CD14-positive monocyte (primary cell): ENCODE measurements around the gene NAP1L1. TPM values are rescaled to one million over a fixed set of nuclear protein-coding genes. Genes with fewer than 3 reads are reported as not detected.

Experiments used
- DNase-seq, 3 donors: peaks; one replicate each; pipeline ENCODE4 v3.0.0-alpha.2; 2011 to 2022
- H2AFZ ChIP-seq: 2 replicates; pipeline ENCODE4 v1.6.0; 2012; ENCODE audit warnings: mild to moderate bottlenecking, low read depth, low read length, inconsistent platforms; ENCODE audit not compliant: insufficient read depth, poor library complexity, severe bottlenecking
- H3K27ac ChIP-seq, 2 donors: 1 replicate in 1 of 2; 2 replicates in 1 of 2; pipeline ENCODE4 v1.5.1; 2012 to 2013; ENCODE audit warnings: low read length in 2 of 2, control low read depth in 1 of 2, inconsistent platforms in 1 of 2, low read depth in 1 of 2, mild to moderate bottlenecking in 1 of 2
- H3K27me3 ChIP-seq, 2 donors: one replicate each; pipeline versions ENCODE4 v1.6.0 to v1.6.1; 2011 to 2013; ENCODE audit warnings: low read length in 2 of 2; ENCODE audit not compliant: control insufficient read depth in 2 of 2, insufficient read depth in 2 of 2
- H3K36me3 ChIP-seq, 2 donors: replicated peaks in 1 of 2; 1 replicate in 1 of 2; 2 replicates in 1 of 2; pipeline versions ENCODE4 v1.5.1 to v1.6.1; 2012 to 2013; ENCODE audit warnings: low read length in 2 of 2, control low read depth in 1 of 2, inconsistent platforms in 1 of 2, mild to moderate bottlenecking in 1 of 2; ENCODE audit not compliant: insufficient read depth in 2 of 2, control insufficient read depth in 1 of 2
- H3K4me1 ChIP-seq, 2 donors: 1 replicate in 1 of 2; 2 replicates in 1 of 2; pipeline versions ENCODE4 v1.5.1 to v1.6.1; 2012 to 2013; ENCODE audit warnings: low read length in 2 of 2, control low read depth in 1 of 2, inconsistent platforms in 1 of 2, mild to moderate bottlenecking in 1 of 2, moderate library complexity in 1 of 2; ENCODE audit not compliant: insufficient read depth in 2 of 2, control insufficient read depth in 1 of 2
- H3K4me2 ChIP-seq: replicated peaks from 2 replicates; pipeline ENCODE3; 2012; ENCODE audit warnings: low read length, moderate library complexity, mild to moderate bottlenecking; ENCODE audit not compliant: poor library complexity, severe bottlenecking; ENCODE audit errors: extremely low read depth
- H3K4me3 ChIP-seq, 3 experiments: fragments of 200-600 bp in 1 of 3; sonication (generic) in 1 of 3; replicated peaks in 1 of 3; 1 replicate in 2 of 3; 2 replicates in 1 of 3; pipeline ENCODE4 v1.5.1; 2011 to 2013; ENCODE audit warnings: low read length in 3 of 3, mild to moderate bottlenecking in 3 of 3, control low read depth in 2 of 3, low read depth in 2 of 3, inconsistent platforms in 1 of 3, moderate library complexity in 1 of 3
- H3K79me2 ChIP-seq: 2 replicates; pipeline ENCODE4 v1.6.0; 2012; ENCODE audit warnings: mild to moderate bottlenecking, control low read depth, inconsistent platforms, low read length, moderate library complexity; ENCODE audit not compliant: insufficient read depth
- H3K9ac ChIP-seq: 2 replicates; pipeline ENCODE4 v1.6.0; 2017; ENCODE audit warnings: low read length, mild to moderate bottlenecking; ENCODE audit not compliant: insufficient read depth, poor library complexity, severe bottlenecking
- H3K9me3 ChIP-seq, 2 donors: replicated peaks in 1 of 2; 1 replicate in 1 of 2; 2 replicates in 1 of 2; pipeline versions ENCODE4 v1.5.1 to v1.6.1; 2012 to 2013; ENCODE audit warnings: low read length in 2 of 2, control low read depth in 1 of 2; ENCODE audit not compliant: control insufficient read depth in 1 of 2, insufficient read depth in 1 of 2
- H4K20me1 ChIP-seq: 2 replicates; pipeline ENCODE4 v1.6.0; 2012; ENCODE audit warnings: mild to moderate bottlenecking, low read length, control low read depth, moderate library complexity; ENCODE audit not compliant: insufficient read depth
- H3K27ac Mint-ChIP-seq, 7 donors: one replicate each; pipeline ENCODE4 v1.8.0; 2020; ENCODE audit warnings: mild to moderate bottlenecking in 7 of 7, mixed read lengths in 7 of 7, moderate library complexity in 6 of 7, inconsistent platforms in 2 of 7
- H3K27me3 Mint-ChIP-seq, 3 donors: one replicate each; pipeline ENCODE4 v1.8.0; 2021 to 2022; ENCODE audit warnings: low read depth in 3 of 3, mild to moderate bottlenecking in 3 of 3, mixed read lengths in 3 of 3, moderate library complexity in 3 of 3, inconsistent platforms in 1 of 3
- H3K36me3 Mint-ChIP-seq, 2 donors: one replicate each; pipeline ENCODE4 v1.8.0; 2020; ENCODE audit warnings: mixed read lengths in 2 of 2, inconsistent platforms in 1 of 2, mild to moderate bottlenecking in 1 of 2
- H3K4me1 Mint-ChIP-seq: one replicate; pipeline ENCODE4 v1.8.0; 2020; ENCODE audit warnings: mild to moderate bottlenecking, mixed read lengths
- H3K4me3 Mint-ChIP-seq, 2 donors: one replicate each; pipeline ENCODE4 v1.8.0; 2020; ENCODE audit warnings: mild to moderate bottlenecking in 2 of 2, mixed read lengths in 2 of 2, moderate library complexity in 1 of 2
- H3K9me3 Mint-ChIP-seq, 7 donors: one replicate each; pipeline ENCODE4 v1.8.0; 2020 to 2022; ENCODE audit warnings: mixed read lengths in 7 of 7, mild to moderate bottlenecking in 6 of 7, moderate library complexity in 6 of 7, inconsistent platforms in 2 of 7
- WGBS: methylation state at CpG from one replicate; pipeline ENCODE4 v1.1.5; 2013; ENCODE audit warnings: missing lambda C conversion rate; ENCODE audit not compliant: insufficient coverage; 5-methylcytosine and 5-hydroxymethylcytosine counted together
- intact Hi-C, 2 donors: fragments of 100-400 bp; cut with micrococcal nuclease; formaldehyde crosslinking; loops; one replicate each; pipeline versions ENCODE4 v1.15.0 to v1.15.1; 2023
- polyA plus RNA-seq, 3 donors: library from polyadenylated mRNA; depleted of rRNA in 1 of 3; unstranded in 2 of 3; stranded (reverse) in 1 of 3; fragments of 300-500 nt in 2 of 3; fragments of >200 nt in 1 of 3; fragmentation: Illumina TruSeq in 2 of 3; gene quantifications; 1 replicate in 2 of 3; 2 replicates in 1 of 3; pipeline ENCODE4 v1.2.3, GENCODE V29; 2012 to 2021
- TF ChIP-seq, protein P1 (sequence below): fragments of 200-600 bp; IDR thresholded peaks from one replicate; pipeline ENCODE4 v1.8.0; 2022; ENCODE audit warnings: antibody characterized with exemption, mild to moderate bottlenecking

NAP1L1 gene
- polyA plus RNA-seq, 3 donors, result 98.3 to 164 (median 111) TPM

DNA sequence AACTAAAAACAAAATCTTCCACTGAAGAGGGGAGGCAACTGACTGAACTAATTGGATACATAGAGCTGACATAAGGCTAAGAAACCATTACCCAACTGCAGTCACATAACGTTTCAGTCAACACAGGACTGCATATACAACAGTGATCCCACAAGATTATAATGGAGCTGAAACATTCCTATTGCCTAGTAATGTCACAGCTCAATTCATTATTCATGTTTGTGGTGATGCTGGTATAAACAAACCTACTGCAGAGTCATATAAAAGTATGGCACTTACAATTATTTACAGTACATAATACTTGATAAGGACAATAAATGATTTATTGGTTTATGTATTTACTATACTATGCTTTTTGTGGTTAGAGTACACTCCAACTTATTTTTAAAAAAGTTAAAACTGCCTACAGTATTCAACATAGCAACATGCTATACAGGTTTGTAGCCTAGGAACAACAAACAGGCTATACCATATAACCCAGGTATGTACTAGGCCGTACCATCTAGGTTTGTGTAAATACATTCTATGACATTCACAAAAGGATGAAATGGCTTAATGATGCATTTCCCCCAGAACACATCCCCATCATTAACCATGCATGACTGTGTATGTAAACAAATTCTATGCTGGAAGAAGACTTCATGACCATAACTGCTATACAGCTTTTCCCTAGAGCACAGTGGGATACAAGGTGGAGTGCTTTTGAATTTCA, 4.3 kb downstream of the NAP1L1 start:
- peaks cover 7 to 12% (median 9%) of the 10 kb centered on the region in 7 donors for H3K9me3 Mint-ChIP-seq
- TF ChIP-seq, protein P1, sequence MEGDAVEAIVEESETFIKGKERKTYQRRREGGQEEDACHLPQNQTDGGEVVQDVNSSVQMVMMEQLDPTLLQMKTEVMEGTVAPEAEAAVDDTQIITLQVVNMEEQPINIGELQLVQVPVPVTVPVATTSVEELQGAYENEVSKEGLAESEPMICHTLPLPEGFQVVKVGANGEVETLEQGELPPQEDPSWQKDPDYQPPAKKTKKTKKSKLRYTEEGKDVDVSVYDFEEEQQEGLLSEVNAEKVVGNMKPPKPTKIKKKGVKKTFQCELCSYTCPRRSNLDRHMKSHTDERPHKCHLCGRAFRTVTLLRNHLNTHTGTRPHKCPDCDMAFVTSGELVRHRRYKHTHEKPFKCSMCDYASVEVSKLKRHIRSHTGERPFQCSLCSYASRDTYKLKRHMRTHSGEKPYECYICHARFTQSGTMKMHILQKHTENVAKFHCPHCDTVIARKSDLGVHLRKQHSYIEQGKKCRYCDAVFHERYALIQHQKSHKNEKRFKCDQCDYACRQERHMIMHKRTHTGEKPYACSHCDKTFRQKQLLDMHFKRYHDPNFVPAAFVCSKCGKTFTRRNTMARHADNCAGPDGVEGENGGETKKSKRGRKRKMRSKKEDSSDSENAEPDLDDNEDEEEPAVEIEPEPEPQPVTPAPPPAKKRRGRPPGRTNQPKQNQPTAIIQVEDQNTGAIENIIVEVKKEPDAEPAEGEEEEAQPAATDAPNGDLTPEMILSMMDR, result no peak
- peaks cover 13 to 22% of the 10 kb centered on the region in 2 donors for H3K4me1 ChIP-seq
- no peak overlapping the region for H2AFZ ChIP-seq
- no CpG with 5 or more reads among the region's 2 CpGs for WGBS
- no peak overlapping the region for H3K27ac ChIP-seq
- H3K27me3 Mint-ChIP-seq, result peaks cover 0 to 2% (median 0%) of the 10 kb centered on the region in 3 donors
- peaks cover 0 to 7% of the 10 kb centered on the region in 2 donors for H3K9me3 ChIP-seq
- H3K4me2 ChIP-seq, result no peak overlapping the region
- no peak for DNase-seq
- H3K9ac ChIP-seq, result no peak overlapping the region
- H3K4me3 Mint-ChIP-seq, result no peak overlapping the region
- intact Hi-C loops, result loop anchor here (5.0 to 10.0 kb wide), 3 partner anchors 75 to 265 kb away; partner anchors contain the start of gene BBS10 (in 1 of the 2)
- H3K4me3 ChIP-seq, result no peak overlapping the region
- no peak overlapping the region for H3K27ac Mint-ChIP-seq
- H4K20me1 ChIP-seq, result peaks cover 85% of the 10 kb centered on the region
- no peaks in the 10 kb centered on the region for H3K27me3 ChIP-seq
- H3K36me3 Mint-ChIP-seq, result peaks cover 4 to 23% of the 10 kb centered on the region in 2 donors
- no peaks in the 10 kb centered on the region for H3K36me3 ChIP-seq
- H3K4me1 Mint-ChIP-seq, result peaks cover 31% of the 10 kb centered on the region
- peaks cover 88% of the 10 kb centered on the region for H3K79me2 ChIP-seq

DNA sequence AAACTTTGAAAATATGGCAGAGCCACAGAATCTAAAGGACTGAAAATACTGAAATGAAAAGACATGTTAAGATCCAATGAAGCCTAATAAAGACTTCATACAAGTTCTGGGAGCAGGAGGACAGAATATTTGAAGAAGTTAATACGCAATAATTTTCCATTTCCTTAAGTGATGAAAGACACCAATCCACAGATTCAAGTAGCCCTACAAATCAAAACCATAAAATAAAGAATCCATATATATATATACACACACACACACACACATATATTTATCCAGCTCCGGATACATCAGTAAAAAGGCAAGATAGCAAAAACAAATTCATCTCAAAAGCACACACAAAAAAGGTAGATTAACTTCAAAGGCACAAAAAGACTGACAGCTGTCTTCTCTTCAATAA, 5.7 kb downstream of the NAP1L1 start:
- peaks cover 29% of the 10 kb centered on the region for H3K4me1 Mint-ChIP-seq
- WGBS, result no CpG with 5 or more reads among the region's 2 CpGs
- peak overlapping the region in 2 of 7 donors; percentile 2 to 38 for H3K27ac Mint-ChIP-seq
- peaks cover 100% of the 10 kb centered on the region for H3K79me2 ChIP-seq
- peaks cover 10 to 14% of the 10 kb centered on the region in 2 donors for H3K4me1 ChIP-seq
- H3K4me3 ChIP-seq, result no peak overlapping the region
- H3K27me3 ChIP-seq, result no peaks in the 10 kb centered on the region
- no peak overlapping the region for H3K27ac ChIP-seq
- TF ChIP-seq, protein P1, result no peak
- H3K9me3 ChIP-seq, result peaks cover 0 to 7% of the 10 kb centered on the region in 2 donors
- H3K36me3 ChIP-seq, result peaks cover 0 to under 1% of the 10 kb centered on the region in 2 donors
- H3K9me3 Mint-ChIP-seq, result peaks cover 7 to 12% (median 9%) of the 10 kb centered on the region in 7 donors
- intact Hi-C loops, result no loop called here
- H3K36me3 Mint-ChIP-seq, result peaks cover 4 to 23% of the 10 kb centered on the region in 2 donors
- H2AFZ ChIP-seq, result no peak overlapping the region
- H3K9ac ChIP-seq, result no peak overlapping the region
- H3K4me2 ChIP-seq, result no peak overlapping the region
- H4K20me1 ChIP-seq, result peaks cover 96% of the 10 kb centered on the region
- DNase-seq, result no peak
- no peak overlapping the region for H3K4me3 Mint-ChIP-seq
- H3K27me3 Mint-ChIP-seq, result peaks cover 0 to 2% (median 0%) of the 10 kb centered on the region in 3 donors
